PC-3 (cell line): Measurements from ENCODE around the gene ZNF831.

Experiments
- EZH2 ChIP-seq: fragments of 300-600 bp; sonication (generic); IDR thresholded peaks from one replicate; pipeline ENCODE4 v1.6.1; 2017; ENCODE audit warnings: antibody characterized with exemption, mild to moderate bottlenecking, low read length; ENCODE audit not compliant: unreplicated experiment
- EZH2phosphoT487 ChIP-seq: fragments of 300-600 bp; sonication (generic); IDR thresholded peaks from 2 replicates; pipeline ENCODE4 v1.6.1; 2018; ENCODE audit warnings: mild to moderate bottlenecking, antibody characterized with exemption, low read length, borderline replicate concordance
- TF ChIP-seq, protein P1 (sequence below): fragments of 300-600 bp; sonication (generic); conservative IDR thresholded peaks from 2 replicates; pipeline ENCODE4 v1.5.1; 2017; ENCODE audit warnings: antibody characterized with exemption, low read depth, mild to moderate bottlenecking, low read length

DNA sequence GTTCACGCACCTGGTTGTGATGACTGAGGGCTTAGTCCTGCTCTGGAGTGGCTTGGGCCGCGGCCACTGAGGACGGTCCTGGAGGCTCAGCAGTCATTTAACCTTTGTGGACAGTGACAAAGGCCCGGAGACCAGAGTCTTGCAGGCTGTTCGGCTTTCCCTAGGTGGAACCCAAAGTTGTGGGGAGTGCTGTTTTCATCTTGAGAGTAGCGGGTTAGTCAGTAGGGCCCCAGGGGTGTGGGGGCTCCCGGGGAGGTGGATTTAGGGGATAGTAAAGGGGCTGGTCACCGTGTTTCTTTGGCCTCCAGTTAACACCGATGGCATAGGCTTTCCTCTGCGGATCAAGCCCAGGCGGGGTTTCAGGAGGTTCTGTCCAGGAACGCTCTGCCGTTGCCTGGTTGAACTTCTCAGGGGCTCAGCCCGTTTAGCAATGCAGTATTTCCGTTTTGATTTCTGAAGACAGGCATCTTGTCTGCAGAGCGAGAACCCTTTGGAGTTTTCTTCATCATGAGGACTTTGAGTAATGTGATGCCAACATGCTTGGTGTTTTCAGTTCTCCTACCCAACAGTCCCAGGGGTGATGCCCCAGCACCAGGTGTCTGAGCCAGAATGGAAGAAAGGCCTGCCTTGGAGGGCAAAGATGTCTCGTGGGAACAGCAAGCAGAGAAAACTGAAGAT is 31.8 kb downstream of the ZNF831 start:
- TF ChIP-seq, protein P1, sequence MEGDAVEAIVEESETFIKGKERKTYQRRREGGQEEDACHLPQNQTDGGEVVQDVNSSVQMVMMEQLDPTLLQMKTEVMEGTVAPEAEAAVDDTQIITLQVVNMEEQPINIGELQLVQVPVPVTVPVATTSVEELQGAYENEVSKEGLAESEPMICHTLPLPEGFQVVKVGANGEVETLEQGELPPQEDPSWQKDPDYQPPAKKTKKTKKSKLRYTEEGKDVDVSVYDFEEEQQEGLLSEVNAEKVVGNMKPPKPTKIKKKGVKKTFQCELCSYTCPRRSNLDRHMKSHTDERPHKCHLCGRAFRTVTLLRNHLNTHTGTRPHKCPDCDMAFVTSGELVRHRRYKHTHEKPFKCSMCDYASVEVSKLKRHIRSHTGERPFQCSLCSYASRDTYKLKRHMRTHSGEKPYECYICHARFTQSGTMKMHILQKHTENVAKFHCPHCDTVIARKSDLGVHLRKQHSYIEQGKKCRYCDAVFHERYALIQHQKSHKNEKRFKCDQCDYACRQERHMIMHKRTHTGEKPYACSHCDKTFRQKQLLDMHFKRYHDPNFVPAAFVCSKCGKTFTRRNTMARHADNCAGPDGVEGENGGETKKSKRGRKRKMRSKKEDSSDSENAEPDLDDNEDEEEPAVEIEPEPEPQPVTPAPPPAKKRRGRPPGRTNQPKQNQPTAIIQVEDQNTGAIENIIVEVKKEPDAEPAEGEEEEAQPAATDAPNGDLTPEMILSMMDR = no peak
- TF ChIP-seq EZH2phosphoT487 = no peak; the same call in 1 of the 2 replicates
- no peak for TF ChIP-seq EZH2
